Measurements from ENCODE around the gene DNAJB5.
"Not testable (repeated sequence)": the region's sequence is repeated elsewhere in the genome, so short reads cannot be mapped to it uniquely, and the experiment has no call there.

The DNAJB5 gene

GRCh38 chr9:35001285-35001677, 11.7 kb downstream of the DNAJB5 start:
- no peak for DNase-seq

- no peak for DNase-seq
Measured at GRCh38 chr9:35001803-35002502, 12.4 kb downstream of the DNAJB5 start.

GRCh38 chr9:35002623-35003022, 13.1 kb downstream of the DNAJB5 start:
- DNase-seq = no peak

- DNase-seq = not testable (repeated sequence)
Measured at GRCh38 chr9:35004299-35004698, 14.8 kb downstream of the DNAJB5 start.

GRCh38 chr9:35010351-35010958, 20.9 kb downstream of the DNAJB5 start:
- no peak for DNase-seq

- no peak for DNase-seq
Measured at GRCh38 chr9:35014517-35014916, 25.0 kb downstream of the DNAJB5 start.

- not testable (repeated sequence) for DNase-seq
Measured at GRCh38 chr9:35023443-35023842, 33.9 kb downstream of the DNAJB5 start.

- no peak for DNase-seq
Measured at GRCh38 chr9:35026671-35027070, 37.1 kb downstream of the DNAJB5 start.

GRCh38 chr9:35027374-35027773, 37.8 kb downstream of the DNAJB5 start:
- no peak for DNase-seq

- no peak for DNase-seq
Measured at GRCh38 chr9:35027860-35028259, 38.3 kb downstream of the DNAJB5 start.

GRCh38 chr9:35028341-35028740, 38.8 kb downstream of the DNAJB5 start:
- DNase-seq = no peak

- no peak for DNase-seq
Measured at GRCh38 chr9:35029241-35029640, 39.7 kb downstream of the DNAJB5 start.

- no peak for DNase-seq
Measured at GRCh38 chr9:35029852-35030251, 40.3 kb downstream of the DNAJB5 start.

GRCh38 chr9:35033101-35033500, 43.6 kb downstream of the DNAJB5 start:
- no peak for DNase-seq

GRCh38 chr9:35035851-35036701, 46.5 kb downstream of the DNAJB5 start:
- peak; percentile 35 to 44 for DNase-seq

- no peak for DNase-seq
Measured at GRCh38 chr9:35042081-35042604, 52.6 kb downstream of the DNAJB5 start.

GRCh38 chr9:35042891-35043545, 53.5 kb downstream of the DNAJB5 start:
- no peak for DNase-seq

GRCh38 chr9:35044071-35044470, 54.5 kb downstream of the DNAJB5 start:
- DNase-seq = no peak
